Fibroblast of lung (primary cell): ENCODE results near the gene SLC28A1. TPM values are rescaled to one million over a fixed set of nuclear protein-coding genes. Genes with fewer than 3 reads are reported as not detected.

Source experiments
- DNase-seq, 2 donors: peaks; one replicate each; pipeline versions ENCODE4 v3.0.0 to v3.0.0-alpha.2; 2010; ENCODE audit warnings: low read depth in 2 of 2
- H2AFZ ChIP-seq: 2 replicates; pipeline ENCODE4 v1.5.1; 2012; ENCODE audit warnings: low read length, control low read depth, inconsistent platforms
- H3K27ac ChIP-seq: 2 replicates; pipeline ENCODE4 v1.5.1; 2011; ENCODE audit warnings: low read length, control low read depth; ENCODE audit not compliant: insufficient read depth
- H3K27me3 ChIP-seq: 2 replicates; pipeline ENCODE4 v1.5.1; 2011; ENCODE audit warnings: mild to moderate bottlenecking, low read length; ENCODE audit not compliant: control insufficient read depth, insufficient read depth
- H3K36me3 ChIP-seq: 2 replicates; pipeline ENCODE4 v1.5.1; 2011; ENCODE audit warnings: low read length; ENCODE audit not compliant: control insufficient read depth, insufficient read depth
- H3K4me1 ChIP-seq: 2 replicates; pipeline ENCODE4 v1.5.1; 2011; ENCODE audit warnings: low read length; ENCODE audit not compliant: control insufficient read depth, insufficient read depth; ENCODE audit errors: extremely low read depth
- H3K4me2 ChIP-seq: 2 replicates; pipeline ENCODE4 v1.5.1; 2011; ENCODE audit warnings: low read length, control low read depth; ENCODE audit not compliant: insufficient read depth; ENCODE audit errors: extremely low read depth
- H3K4me3 ChIP-seq, 4 experiments: fragments of 200-600 bp in 1 of 4; sonication (generic) in 1 of 4; replicated peaks in 1 of 4; 2 replicates each; pipeline ENCODE4 v1.5.1; 2011 to 2016; ENCODE audit warnings: low read length in 4 of 4, low read depth in 3 of 4, mild to moderate bottlenecking in 3 of 4, control low read depth in 2 of 4, inconsistent platforms in 1 of 4, mixed read lengths in 1 of 4; ENCODE audit not compliant: insufficient read depth in 1 of 4; ENCODE audit errors: control extremely low read depth in 1 of 4
- H3K79me2 ChIP-seq: 2 replicates; pipeline ENCODE4 v1.5.1; 2012; ENCODE audit warnings: mild to moderate bottlenecking, low read length, inconsistent platforms; ENCODE audit not compliant: control insufficient read depth, insufficient read depth
- H3K9ac ChIP-seq: 2 replicates; pipeline ENCODE4 v1.5.1; 2011; ENCODE audit warnings: mild to moderate bottlenecking, low read length, control low read depth; ENCODE audit not compliant: insufficient read depth
- H3K9me3 ChIP-seq: 2 replicates; pipeline ENCODE4 v1.5.1; 2012; ENCODE audit warnings: low read depth, low read length; ENCODE audit not compliant: control insufficient read depth, insufficient read depth
- H4K20me1 ChIP-seq: 2 replicates; pipeline ENCODE4 v1.5.1; 2011; ENCODE audit warnings: low read length; ENCODE audit not compliant: control insufficient read depth, insufficient read depth; ENCODE audit errors: extremely low read depth
- CTCF ChIP-seq, 2 donors: IDR thresholded peaks in 1 of 2; conservative IDR thresholded peaks in 1 of 2; 1 replicate in 1 of 2; 2 replicates in 1 of 2; pipeline ENCODE4 v1.5.1; 2011 to 2012; ENCODE audit warnings: low read length in 2 of 2, control low read depth in 1 of 2, inconsistent platforms in 1 of 2, low read depth in 1 of 2, mild to moderate bottlenecking in 1 of 2
- EZH2 ChIP-seq: IDR thresholded peaks from 2 replicates; pipeline ENCODE4 v1.5.1; 2012; ENCODE audit warnings: low read length, control low read depth, mild to moderate bottlenecking; ENCODE audit errors: missing control alignments
- polyA plus RNA-seq, 2 donors: library from polyadenylated mRNA; depleted of rRNA in 1 of 2; stranded (reverse) in 1 of 2; unstranded in 1 of 2; fragments of >200 nt; gene quantifications; 2 replicates each; pipeline ENCODE4 v1.2.1, GENCODE V29; 2011 to 2012; ENCODE audit warnings: missing spikeins in 1 of 2
- total RNA-seq: library from RNA; depleted of rRNA; stranded (reverse); fragments of >200 nt; gene quantifications from 2 replicates; pipeline ENCODE4 v1.2.1, GENCODE V29; 2014

The SLC28A1 gene
- total and polyA plus RNA-seq, 2 donors (not counting 1 experiment from before 2014, with no cell fraction given) = not detected

DNA sequence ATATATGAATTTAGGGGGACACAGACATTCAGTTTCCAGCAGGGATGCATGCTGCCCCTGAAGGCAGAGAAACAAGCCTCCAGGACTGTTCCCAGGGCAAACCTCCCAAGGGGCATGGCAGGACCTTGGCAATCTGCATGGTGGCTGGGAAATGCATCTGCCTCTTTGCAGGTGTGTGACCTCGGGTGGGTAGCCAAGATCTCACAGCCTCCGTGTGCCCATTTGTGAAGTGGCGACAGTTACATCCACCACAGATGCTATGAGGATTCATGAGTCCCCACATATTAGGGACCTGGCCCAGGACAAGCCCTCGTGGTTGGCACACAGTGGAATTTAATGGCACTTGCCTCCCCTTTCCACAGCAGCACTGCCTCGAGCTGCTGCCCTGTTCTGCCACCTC lies 29.9 kb downstream of the SLC28A1 start:
- no peak overlapping the region for H2AFZ ChIP-seq
- no peaks in the 10 kb centered on the region for H3K9me3 ChIP-seq
- no peak overlapping the region for H3K9ac ChIP-seq
- H3K4me3 ChIP-seq = no peak overlapping the region
- no peak for DNase-seq
- H3K27me3 ChIP-seq = no peaks in the 10 kb centered on the region
- no peak overlapping the region for H3K27ac ChIP-seq
- H4K20me1 ChIP-seq = no peaks in the 10 kb centered on the region
- no peak for TF ChIP-seq CTCF (conservative IDR thresholded peaks at IDR 0.05 in 1 of 2, IDR thresholded peaks at IDR 0.05 in 1 of 2; ENCODE audit: low read depth in 1 of 2, low read length in 2 of 2)
- no peak for TF ChIP-seq EZH2
- no peaks in the 10 kb centered on the region for H3K79me2 ChIP-seq
- no peaks in the 10 kb centered on the region for H3K36me3 ChIP-seq
- H3K4me1 ChIP-seq = peaks cover 7% of the 10 kb centered on the region
- no peak overlapping the region for H3K4me2 ChIP-seq

- Histone ChIP-seq H3K27ac (no peak overlapping the region), H4K20me1 (no peaks in the 10 kb centered on the region), H3K27me3 (no peaks in the 10 kb centered on the region), H3K4me2 (no peak overlapping the region), H3K9ac (no peak overlapping the region), H2AFZ (peak overlapping the region; percentile 10), H3K36me3 (no peaks in the 10 kb centered on the region), H3K4me1 (peaks cover 7% of the 10 kb centered on the region), H3K79me2 (no peaks in the 10 kb centered on the region), H3K4me3 (no peak overlapping the region), H3K9me3 (no peaks in the 10 kb centered on the region)
- DNase-seq = peak; percentile 32 to 97
- TF ChIP-seq EZH2 (no peak), CTCF (conservative IDR thresholded peaks at IDR 0.05 in 1 of 2, IDR thresholded peaks at IDR 0.05 in 1 of 2; ENCODE audit: low read depth in 1 of 2, low read length in 2 of 2) (no peak)
Measured at GRCh38 chr15:84914909-84915605, 30.6 kb downstream of the SLC28A1 start.

- Histone ChIP-seq H2AFZ (peak overlapping the region; percentile 10), H3K4me1 (peaks cover 7% of the 10 kb centered on the region), H4K20me1 (no peaks in the 10 kb centered on the region), H3K36me3 (no peaks in the 10 kb centered on the region), H3K4me3 (no peak overlapping the region), H3K9ac (no peak overlapping the region), H3K27me3 (no peaks in the 10 kb centered on the region), H3K79me2 (no peaks in the 10 kb centered on the region), H3K4me2 (no peak overlapping the region), H3K9me3 (no peaks in the 10 kb centered on the region), H3K27ac (no peak overlapping the region)
- TF ChIP-seq EZH2 = no peak
- no peak for TF ChIP-seq CTCF (conservative IDR thresholded peaks at IDR 0.05 in 1 of 2, IDR thresholded peaks at IDR 0.05 in 1 of 2; ENCODE audit: low read depth in 1 of 2, low read length in 2 of 2)
- peak in 1 of 2 donors; percentile 55 for DNase-seq
Measured at GRCh38 chr15:84915606-84915958, 31.1 kb downstream of the SLC28A1 start.
